Upper lobe of left lung (tissue), 6 donors: ENCODE results near the gene CACUL1. TPM values are rescaled to one million over a fixed set of nuclear protein-coding genes. Genes with fewer than 3 reads are reported as not detected.

Source experiments
- ATAC-seq, 2 donors: fragments of 200-7000 bp; cut with Tn5 transposase; one replicate each; pipeline ENCODE4 v1.9.1; 2022; ENCODE audit warnings: mild to moderate bottlenecking in 2 of 2, moderate library complexity in 2 of 2; ENCODE audit not compliant: low FRiP score in 2 of 2
- DNase-seq, 2 donors: peaks; one replicate each; pipeline ENCODE4 v3.0.0-alpha.2; 2019 to 2020
- H3K27ac ChIP-seq, 4 donors: fragments of 200-600 bp; sonication (generic); one replicate each; pipeline ENCODE4 v1.5.1; 2016 to 2019
- H3K27me3 ChIP-seq, 4 donors: fragments of 200-600 bp; sonication (generic); one replicate each; pipeline ENCODE4 v1.5.1; 2017 to 2019
- H3K36me3 ChIP-seq, 4 donors: fragments of 200-600 bp; sonication (generic); one replicate each; pipeline ENCODE4 v1.5.1; 2016 to 2019
- H3K4me1 ChIP-seq, 4 donors: fragments of 200-600 bp; sonication (generic); one replicate each; pipeline ENCODE4 v1.5.1; 2018 to 2019
- H3K4me3 ChIP-seq, 4 donors: fragments of 200-600 bp; sonication (generic); one replicate each; pipeline ENCODE4 v1.5.1; 2017 to 2019; ENCODE audit warnings: mild to moderate bottlenecking in 2 of 4, moderate library complexity in 1 of 4
- H3K9me3 ChIP-seq, 4 donors: fragments of 200-600 bp; sonication (generic); one replicate each; pipeline ENCODE4 v1.5.1; 2018 to 2019
- CTCF ChIP-seq, 6 experiments: fragments of 450-650 bp in 4 of 6; fragments of 200-600 bp in 2 of 6; sonication (generic) in 2 of 6; IDR thresholded peaks; one replicate each; pipeline ENCODE4 v1.5.1; 2016 to 2019; ENCODE audit warnings: antibody characterized with exemption in 6 of 6
- EP300 ChIP-seq, 4 donors: sonication (generic); formaldehyde crosslinking; IDR thresholded peaks; one replicate each; pipeline ENCODE4 v1.5.1; 2017; ENCODE audit warnings: antibody characterized with exemption in 4 of 4, control low read depth in 2 of 4
- POLR2A ChIP-seq, 4 donors: fragments of 450-650 bp; IDR thresholded peaks; one replicate each; pipeline ENCODE4 v1.5.1; 2016 to 2017; ENCODE audit warnings: antibody characterized with exemption in 4 of 4, mild to moderate bottlenecking in 2 of 4
- POLR2AphosphoS5 ChIP-seq, 2 donors: sonication (generic); formaldehyde crosslinking; IDR thresholded peaks; one replicate each; pipeline ENCODE4 v1.5.1; 2017; ENCODE audit warnings: antibody characterized with exemption in 2 of 2
- WGBS, 2 donors: methylation state at CpG; one replicate each; pipeline ENCODE4 v1.1.5; 2017 to 2018; 5-methylcytosine and 5-hydroxymethylcytosine counted together
- total RNA-seq, 6 donors: library from RNA; depleted of rRNA in 4 of 6; stranded (reverse); fragments of >200 nt in 4 of 6; gene quantifications; one replicate each; pipeline versions ENCODE4 v1.1.0 to v1.2.1, GENCODE V29; 2016 to 2021
- donor health status: DM: no; HTN: no; CAD: no; lungs with moderate emphysema.
- donor health status: DM: no; HTN: yes; CAD: no; lungs with severe emphysema.

Gene CACUL1
- total RNA-seq, 6 donors from 2014 or later = 23.3 to 44.0 (median 38.2) TPM

DNA sequence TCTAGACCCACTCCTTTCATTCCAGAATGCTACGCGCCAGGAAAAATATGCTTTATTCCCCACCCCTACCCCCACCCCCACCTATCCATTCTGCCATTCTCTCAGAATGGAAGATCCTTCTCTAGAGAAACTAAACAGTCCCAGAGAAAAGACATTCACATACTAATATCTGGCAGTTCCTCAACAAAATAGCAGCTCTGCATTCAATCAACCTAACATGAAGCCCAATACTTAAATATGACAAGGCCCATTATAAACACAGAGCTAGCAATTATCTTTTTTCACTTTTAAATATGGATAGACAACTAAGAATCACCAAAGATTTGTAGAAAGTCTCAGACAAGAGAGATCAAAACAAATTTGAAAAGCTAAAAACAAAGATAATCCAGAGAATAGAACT, 16.4 kb downstream of the CACUL1 start:
- H3K9me3 ChIP-seq = no peaks in the 10 kb centered on the region
- H3K4me1 ChIP-seq = peaks cover 28 to 73% (median 63%) of the 10 kb centered on the region in 4 donors
- no peaks in the 10 kb centered on the region for H3K27me3 ChIP-seq
- no peak overlapping the region for H3K4me3 ChIP-seq
- 68 to 95% methylated on average over 2 of the region's 2 CpGs for WGBS, 2 donors
- ATAC-seq (no peak), DNase-seq (no peak)
- no peak for TF ChIP-seq CTCF (IDR thresholded peaks at IDR 0.05)
- TF ChIP-seq EP300 (IDR thresholded peaks at IDR 0.05) = no peak
- TF ChIP-seq POLR2A (IDR thresholded peaks at IDR 0.05) = no peak
- no peak for TF ChIP-seq POLR2AphosphoS5 (IDR thresholded peaks at IDR 0.05)
- H3K36me3 ChIP-seq = no peaks in the 10 kb centered on the region
- H3K27ac ChIP-seq = peak overlapping the region in 1 of 4 donors; percentile 32

DNA sequence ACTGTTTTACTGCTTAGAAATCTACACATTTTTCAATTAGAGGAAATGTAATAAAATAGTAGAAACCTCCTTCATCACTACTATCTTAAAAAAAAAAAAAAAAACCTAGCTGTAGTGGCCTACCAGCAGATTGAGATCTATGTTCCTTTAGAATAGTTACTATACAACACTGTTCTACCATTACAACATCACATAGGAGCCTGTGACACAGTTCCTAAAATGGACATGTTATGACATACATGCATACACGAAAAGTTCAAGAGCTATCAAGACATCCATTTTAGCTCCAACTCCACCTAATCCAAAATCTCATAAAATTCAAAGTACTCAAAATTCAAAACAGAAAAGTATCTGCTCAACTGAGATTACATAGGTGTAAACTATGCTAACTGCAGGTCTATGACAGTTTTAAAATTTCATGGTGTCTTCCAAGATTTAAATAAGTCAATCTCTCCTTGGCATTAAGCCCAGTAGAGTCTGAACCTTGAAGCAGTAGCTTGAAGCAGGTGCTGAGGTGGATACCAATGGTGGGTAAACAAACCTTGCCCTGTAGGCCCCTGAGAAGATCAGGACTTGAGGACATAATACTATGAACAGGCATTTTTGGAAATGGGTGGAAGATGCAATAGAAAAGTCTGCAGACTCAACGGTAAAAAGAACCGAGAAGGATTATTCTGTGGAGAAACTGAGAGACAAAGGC, 17.0 kb downstream of the CACUL1 start:
- Histone ChIP-seq H3K4me1 (peaks cover 32 to 75% (median 62%) of the 10 kb centered on the region in 4 donors), H3K9me3 (no peaks in the 10 kb centered on the region), H3K27ac (peak overlapping the region in 1 of 4 donors; percentile 32), H3K4me3 (no peak overlapping the region), H3K27me3 (no peaks in the 10 kb centered on the region), H3K36me3 (no peaks in the 10 kb centered on the region)
- 70 to 77% methylated on average over 3 of the region's 3 CpGs for WGBS, 2 donors
- peak in 1 of 2 donors; percentile 57 for ATAC-seq
- TF ChIP-seq CTCF (IDR thresholded peaks at IDR 0.05) = no peak
- no peak for TF ChIP-seq EP300 (IDR thresholded peaks at IDR 0.05)
- no peak for TF ChIP-seq POLR2AphosphoS5 (IDR thresholded peaks at IDR 0.05)
- no peak for TF ChIP-seq POLR2A (IDR thresholded peaks at IDR 0.05)
- DNase-seq = no peak

- WGBS, 2 donors = 56 to 70% methylated on average over 1 of the region's 1 CpG
- no peak for ATAC-seq
- no peak overlapping the region for H3K27ac ChIP-seq
- peaks cover 44 to 82% (median 68%) of the 10 kb centered on the region in 4 donors for H3K4me1 ChIP-seq
- H3K9me3 ChIP-seq = no peaks in the 10 kb centered on the region
- TF ChIP-seq POLR2AphosphoS5 (IDR thresholded peaks at IDR 0.05) (no peak), CTCF (IDR thresholded peaks at IDR 0.05) (no peak), EP300 (IDR thresholded peaks at IDR 0.05) (no peak), POLR2A (IDR thresholded peaks at IDR 0.05) (no peak)
- H3K36me3 ChIP-seq = no peaks in the 10 kb centered on the region
- H3K4me3 ChIP-seq = no peak overlapping the region
- H3K27me3 ChIP-seq = no peaks in the 10 kb centered on the region
- no peak for DNase-seq
Measured at GRCh38 chr10:118735294-118735693, 19.5 kb downstream of the CACUL1 start.

GRCh38 chr10:118734475-118734874, 20.3 kb downstream of the CACUL1 start:
- DNase-seq = no peak
- ATAC-seq = no peak
- Histone ChIP-seq H3K36me3 (no peaks in the 10 kb centered on the region), H3K9me3 (no peaks in the 10 kb centered on the region), H3K27me3 (no peaks in the 10 kb centered on the region), H3K4me1 (peaks cover 52 to 80% (median 68%) of the 10 kb centered on the region in 4 donors), H3K27ac (no peak overlapping the region), H3K4me3 (no peak overlapping the region)
- WGBS, 2 donors = 81 to 88% methylated on average over 2 of the region's 2 CpGs
- TF ChIP-seq CTCF (IDR thresholded peaks at IDR 0.05) (no peak), EP300 (IDR thresholded peaks at IDR 0.05) (no peak), POLR2AphosphoS5 (IDR thresholded peaks at IDR 0.05) (no peak), POLR2A (IDR thresholded peaks at IDR 0.05) (no peak)
